ENCODE measurements around the gene DDX20. TPM values are rescaled to one million over a fixed set of nuclear protein-coding genes. Genes with fewer than 3 reads are reported as not detected.
A peak's percentile ranks its signal among the peaks of the same experiment; 100 is the strongest.

The DDX20 gene
- total RNA-seq, 1 experiment from 2014 or later: 10.4 TPM

GRCh38 chr1:111801071-111801850 lies 45.6 kb downstream of the DDX20 start:
- H3K4me3 ChIP-seq (ENCODE audit: low read depth, low read length): no peak overlapping the region
- ChIA-PET CTCF (interaction anchor here (1.3 kb wide), 1 partner anchor 190 kb away, joined by 7 read pairs; no protein-coding TSS in a partner anchor), POLR2A (no interaction called here)
- Mint-ChIP-seq H3K27ac (ENCODE audit: unreplicated experiment) (no peak overlapping the region), H3K4me3 (ENCODE audit: unreplicated experiment) (no peak overlapping the region), H3K9me3 (ENCODE audit: unreplicated experiment) (peaks cover 9% of the 10 kb centered on the region), H3K27me3 (ENCODE audit: insufficient read depth, unreplicated experiment) (peaks cover 2% of the 10 kb centered on the region), H3K36me3 (ENCODE audit: insufficient read depth, unreplicated experiment) (no peaks in the 10 kb centered on the region), H3K4me1 (ENCODE audit: low read depth, unreplicated experiment) (no peaks in the 10 kb centered on the region)
- no peaks in the 10 kb centered on the region for H3K36me3 ChIP-seq (ENCODE audit: control insufficient read depth, insufficient read depth, low read length)
- intact Hi-C loops (cut with micrococcal nuclease; ENCODE audit: unreplicated experiment): no loop called here
- no peaks in the 10 kb centered on the region for H3K9me3 ChIP-seq
- H3K4me1 ChIP-seq: no peaks in the 10 kb centered on the region
- no TSS peak for BruUV-seq (replicated peaks)
- no peaks in the 10 kb centered on the region for H3K27me3 ChIP-seq (replicated peaks; ENCODE audit: control insufficient read depth, insufficient read depth, low read length)
- DNase-seq: peak in 1 of 2 experiments; percentile 8
- TF ChIP-seq, protein P1, sequence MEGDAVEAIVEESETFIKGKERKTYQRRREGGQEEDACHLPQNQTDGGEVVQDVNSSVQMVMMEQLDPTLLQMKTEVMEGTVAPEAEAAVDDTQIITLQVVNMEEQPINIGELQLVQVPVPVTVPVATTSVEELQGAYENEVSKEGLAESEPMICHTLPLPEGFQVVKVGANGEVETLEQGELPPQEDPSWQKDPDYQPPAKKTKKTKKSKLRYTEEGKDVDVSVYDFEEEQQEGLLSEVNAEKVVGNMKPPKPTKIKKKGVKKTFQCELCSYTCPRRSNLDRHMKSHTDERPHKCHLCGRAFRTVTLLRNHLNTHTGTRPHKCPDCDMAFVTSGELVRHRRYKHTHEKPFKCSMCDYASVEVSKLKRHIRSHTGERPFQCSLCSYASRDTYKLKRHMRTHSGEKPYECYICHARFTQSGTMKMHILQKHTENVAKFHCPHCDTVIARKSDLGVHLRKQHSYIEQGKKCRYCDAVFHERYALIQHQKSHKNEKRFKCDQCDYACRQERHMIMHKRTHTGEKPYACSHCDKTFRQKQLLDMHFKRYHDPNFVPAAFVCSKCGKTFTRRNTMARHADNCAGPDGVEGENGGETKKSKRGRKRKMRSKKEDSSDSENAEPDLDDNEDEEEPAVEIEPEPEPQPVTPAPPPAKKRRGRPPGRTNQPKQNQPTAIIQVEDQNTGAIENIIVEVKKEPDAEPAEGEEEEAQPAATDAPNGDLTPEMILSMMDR (IDR thresholded peaks at IDR 0.05; ENCODE audit: insufficient read depth in 1 of 2, low read depth in 1 of 2, low read length in 1 of 2, severe bottlenecking in 1 of 2, unreplicated experiment in 1 of 2): no peak

DNA sequence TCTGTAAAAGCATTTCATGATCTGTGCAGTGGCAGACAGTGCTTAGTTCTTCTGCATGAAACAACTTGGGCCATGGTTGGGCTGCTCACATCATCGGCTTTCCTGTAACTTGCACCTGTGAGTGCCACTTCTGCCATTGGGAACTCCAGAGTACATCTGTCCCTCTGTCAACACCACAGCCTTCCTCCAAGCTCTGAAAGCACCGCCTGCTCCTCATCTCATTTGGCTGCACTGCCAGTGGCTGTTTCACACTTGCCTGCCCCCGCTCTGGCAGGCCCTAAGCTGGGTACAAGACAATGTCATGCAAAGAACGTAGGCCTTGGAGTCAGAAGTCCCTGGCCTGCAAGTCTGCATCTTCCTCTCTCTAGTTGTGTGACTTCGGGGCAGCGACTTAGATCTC lies 46.4 kb downstream of the DDX20 start:
- CTCF ChIA-PET: interaction anchor here (1.3 kb wide), 1 partner anchor 189 kb away, joined by 7 read pairs; no protein-coding TSS in a partner anchor
- no peaks in the 10 kb centered on the region for H3K36me3 Mint-ChIP-seq (ENCODE audit: insufficient read depth, unreplicated experiment)
- intact Hi-C loops (cut with micrococcal nuclease; ENCODE audit: unreplicated experiment): no loop called here
- H3K27me3 Mint-ChIP-seq (ENCODE audit: insufficient read depth, unreplicated experiment): peaks cover 2% of the 10 kb centered on the region
- no peaks in the 10 kb centered on the region for H3K36me3 ChIP-seq (ENCODE audit: control insufficient read depth, insufficient read depth, low read length)
- H3K9me3 Mint-ChIP-seq (ENCODE audit: unreplicated experiment): peaks cover 9% of the 10 kb centered on the region
- TF ChIP-seq, protein P1 (IDR thresholded peaks at IDR 0.05; ENCODE audit: insufficient read depth in 1 of 2, low read depth in 1 of 2, low read length in 1 of 2, severe bottlenecking in 1 of 2, unreplicated experiment in 1 of 2): no peak
- no TSS peak for BruUV-seq (replicated peaks)
- POLR2A ChIA-PET: no interaction called here
- no peak overlapping the region for H3K4me3 ChIP-seq (ENCODE audit: low read depth, low read length)
- no peaks in the 10 kb centered on the region for H3K4me1 ChIP-seq
- no peaks in the 10 kb centered on the region for H3K27me3 ChIP-seq (replicated peaks; ENCODE audit: control insufficient read depth, insufficient read depth, low read length)
- H3K4me3 Mint-ChIP-seq (ENCODE audit: unreplicated experiment): no peak overlapping the region
- H3K4me1 Mint-ChIP-seq (ENCODE audit: low read depth, unreplicated experiment): no peaks in the 10 kb centered on the region
- DNase-seq: no peak
- no peaks in the 10 kb centered on the region for H3K9me3 ChIP-seq
- no peak overlapping the region for H3K27ac Mint-ChIP-seq (ENCODE audit: unreplicated experiment)

GRCh38 chr1:111802984-111803383 lies 47.3 kb downstream of the DDX20 start:
- H3K4me1 Mint-ChIP-seq (ENCODE audit: low read depth, unreplicated experiment): no peaks in the 10 kb centered on the region
- no TSS peak for BruUV-seq (replicated peaks)
- no peak overlapping the region for H3K4me3 ChIP-seq (ENCODE audit: low read depth, low read length)
- intact Hi-C loops (cut with micrococcal nuclease; ENCODE audit: unreplicated experiment): no loop called here
- CTCF ChIA-PET: no interaction called here
- DNase-seq: no peak
- no peaks in the 10 kb centered on the region for H3K27me3 ChIP-seq (replicated peaks; ENCODE audit: control insufficient read depth, insufficient read depth, low read length)
- no peaks in the 10 kb centered on the region for H3K9me3 ChIP-seq
- POLR2A ChIA-PET: no interaction called here
- no peak overlapping the region for H3K27ac Mint-ChIP-seq (ENCODE audit: unreplicated experiment)
- TF ChIP-seq, protein P1 (IDR thresholded peaks at IDR 0.05; ENCODE audit: insufficient read depth in 1 of 2, low read depth in 1 of 2, low read length in 1 of 2, severe bottlenecking in 1 of 2, unreplicated experiment in 1 of 2): no peak
- H3K36me3 ChIP-seq (ENCODE audit: control insufficient read depth, insufficient read depth, low read length): no peaks in the 10 kb centered on the region
- peaks cover 9% of the 10 kb centered on the region for H3K9me3 Mint-ChIP-seq (ENCODE audit: unreplicated experiment)
- no peaks in the 10 kb centered on the region for H3K4me1 ChIP-seq
- no peak overlapping the region for H3K4me3 Mint-ChIP-seq (ENCODE audit: unreplicated experiment)
- no peaks in the 10 kb centered on the region for H3K36me3 Mint-ChIP-seq (ENCODE audit: insufficient read depth, unreplicated experiment)
- peaks cover 2% of the 10 kb centered on the region for H3K27me3 Mint-ChIP-seq (ENCODE audit: insufficient read depth, unreplicated experiment)
